ENCODE measurements around the gene SNRPA1. TPM values are rescaled to one million over a fixed set of nuclear protein-coding genes. Genes with fewer than 3 reads are reported as not detected.

Gene SNRPA1
- 77.6 and 86.4 TPM in 2 replicates for total RNA-seq (2014; rRNA removed; shearing (Covaris generic))

GRCh38 chr15:101294731-101295606 lies at the start of gene SNRPA1:
TSS of gene SNRPA1 (minus strand) at chr15:101295248. CDS start at chr15:101295178, 70 bp downstream.

GRCh38 chr15:101277038-101277822 lies 17.8 kb downstream of the SNRPA1 start, which contains the start of gene SELENOS:
TSS of gene SELENOS (minus strand) at chr15:101277485. CDS start at chr15:101277417, 68 bp downstream.

GRCh38 chr15:101251830-101252820 lies 42.9 kb downstream of the SNRPA1 start, which contains the start of gene CHSY1:
TSS of gene CHSY1 (minus strand) at chr15:101252048. CDS start at chr15:101251456, 592 bp downstream.

Other genes with a start within 250 kb of the SNRPA1 start
- gene CHSY1, start 43.2 kb downstream of the SNRPA1 start, total RNA-seq (2014; rRNA removed; shearing (Covaris generic)): 38.2 and 40.0 TPM in 2 replicates
- gene SELENOS, start 17.8 kb downstream of the SNRPA1 start, total RNA-seq (2014; rRNA removed; shearing (Covaris generic)): 62.1 and 71.5 TPM in 2 replicates
- 1.2 and 1.5 TPM in 2 replicates for gene PCSK6, start 194.5 kb upstream of the SNRPA1 start, total RNA-seq (2014; rRNA removed; shearing (Covaris generic))